ENCODE measurements around the gene RAB36.

Gene RAB36, protein sequence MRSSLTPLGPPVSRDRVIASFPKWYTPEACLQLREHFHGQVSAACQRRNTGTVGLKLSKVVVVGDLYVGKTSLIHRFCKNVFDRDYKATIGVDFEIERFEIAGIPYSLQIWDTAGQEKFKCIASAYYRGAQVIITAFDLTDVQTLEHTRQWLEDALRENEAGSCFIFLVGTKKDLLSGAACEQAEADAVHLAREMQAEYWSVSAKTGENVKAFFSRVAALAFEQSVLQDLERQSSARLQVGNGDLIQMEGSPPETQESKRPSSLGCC

DNA sequence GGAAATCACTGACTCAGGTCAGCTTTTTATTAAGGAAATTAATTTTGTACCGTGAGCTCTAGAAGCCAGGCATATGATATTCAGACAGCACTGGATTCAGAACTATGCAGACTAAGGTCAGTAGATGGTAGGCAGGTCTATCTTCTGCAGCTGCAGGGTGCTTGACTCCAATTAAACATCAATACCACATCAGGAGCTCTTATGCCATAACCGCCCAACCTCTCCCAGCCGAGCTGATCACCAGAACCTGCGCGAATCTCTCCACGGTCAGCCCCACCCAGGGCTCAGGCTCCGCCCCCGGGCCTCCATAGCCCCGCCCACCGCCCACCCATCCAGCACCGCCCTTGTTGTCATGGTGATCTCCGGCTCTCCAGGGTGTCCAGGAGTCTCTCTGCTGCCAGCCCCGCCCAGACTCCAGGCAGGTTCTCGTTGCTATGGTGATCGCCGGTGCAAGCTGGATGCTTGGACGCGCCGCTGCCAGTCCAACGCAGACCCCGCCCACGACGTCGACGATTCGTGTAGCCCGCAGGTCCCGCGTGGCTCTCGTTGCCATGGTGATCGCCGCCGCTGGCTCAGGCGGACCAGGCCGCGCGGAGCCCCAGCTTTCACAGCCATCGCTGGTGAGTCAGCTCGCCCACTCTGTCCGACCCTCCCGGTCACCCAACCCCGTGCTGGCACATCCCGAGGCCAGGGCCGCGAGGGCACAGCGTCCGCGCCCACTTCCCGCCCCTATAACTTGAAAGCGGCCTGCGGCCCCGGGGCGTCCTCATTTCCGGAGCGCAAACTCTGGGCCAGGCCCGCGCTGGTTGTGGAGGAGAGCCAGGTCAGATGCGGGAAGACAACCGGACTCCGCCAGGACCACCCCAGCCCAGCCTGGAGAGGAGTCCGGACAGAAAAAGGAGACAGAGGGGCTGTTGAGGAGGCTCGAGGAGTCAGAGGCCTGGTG lies at the start of gene RAB36:
Gene RAB36, plus strand, starts transcription at position 546 of the 946 bp plus-strand sequence. CDS start 1,140 bp downstream, outside the sequence.
- peak within 1 kb of the TSS; percentile 86 for H3K27ac Mint-ChIP-seq
- H3K9me3 Mint-ChIP-seq = no peaks in the 10 kb centered on the region
- peaks cover 12% of the 10 kb centered on the region for H3K36me3 Mint-ChIP-seq
- peaks cover 50% of the 10 kb centered on the region for H3K4me1 Mint-ChIP-seq
- H3K4me3 Mint-ChIP-seq = peak within 1 kb of the TSS; percentile 69
- peak; percentile 84 to 88 for DNase-seq (ENCODE audit: low spot score in 2 of 2)
- peak; percentile 75 for ATAC-seq

DNA sequence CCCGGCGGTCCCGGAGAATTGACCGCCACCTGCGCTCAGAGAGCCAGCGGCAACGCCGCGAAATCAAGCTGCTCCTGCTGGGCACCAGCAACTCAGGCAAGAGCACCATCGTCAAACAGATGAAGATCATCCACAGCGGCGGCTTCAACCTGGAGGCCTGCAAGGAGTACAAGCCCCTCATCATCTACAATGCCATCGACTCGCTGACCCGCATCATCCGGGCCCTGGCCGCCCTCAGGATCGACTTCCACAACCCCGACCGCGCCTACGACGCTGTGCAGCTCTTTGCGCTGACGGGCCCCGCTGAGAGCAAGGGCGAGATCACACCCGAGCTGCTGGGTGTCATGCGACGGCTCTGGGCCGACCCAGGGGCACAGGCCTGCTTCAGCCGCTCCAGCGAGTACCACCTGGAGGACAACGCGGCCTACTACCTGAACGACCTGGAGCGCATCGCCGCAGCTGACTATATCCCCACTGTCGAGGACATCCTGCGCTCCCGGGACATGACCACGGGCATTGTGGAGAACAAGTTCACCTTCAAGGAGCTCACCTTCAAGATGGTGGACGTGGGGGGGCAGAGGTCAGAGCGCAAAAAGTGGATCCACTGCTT lies 49.4 kb upstream of the RAB36 start:
- ATAC-seq (no peak), DNase-seq (ENCODE audit: low spot score in 2 of 2) (no peak)
- no peak overlapping the region for H3K27ac Mint-ChIP-seq
- H3K4me3 Mint-ChIP-seq = no peak overlapping the region
- no peaks in the 10 kb centered on the region for H3K4me1 Mint-ChIP-seq
- no peaks in the 10 kb centered on the region for H3K36me3 Mint-ChIP-seq
- H3K9me3 Mint-ChIP-seq = no peaks in the 10 kb centered on the region

GRCh38 chr22:23097412-23098229 lies 47.7 kb upstream of the RAB36 start:
- DNase-seq (ENCODE audit: low spot score in 2 of 2) = no peak
- H3K27ac Mint-ChIP-seq = no peak overlapping the region
- no peak overlapping the region for H3K4me3 Mint-ChIP-seq
- no peaks in the 10 kb centered on the region for H3K4me1 Mint-ChIP-seq
- no peaks in the 10 kb centered on the region for H3K9me3 Mint-ChIP-seq
- no peak for ATAC-seq
- H3K36me3 Mint-ChIP-seq = no peaks in the 10 kb centered on the region

- no peaks in the 10 kb centered on the region for H3K36me3 Mint-ChIP-seq
- no peak overlapping the region for H3K4me3 Mint-ChIP-seq
- ATAC-seq (no peak), DNase-seq (ENCODE audit: low spot score in 2 of 2) (no peak)
- no peaks in the 10 kb centered on the region for H3K4me1 Mint-ChIP-seq
- no peaks in the 10 kb centered on the region for H3K9me3 Mint-ChIP-seq
- no peak overlapping the region for H3K27ac Mint-ChIP-seq
Measured at GRCh38 chr22:23098230-23098705, 47.0 kb upstream of the RAB36 start.

- Mint-ChIP-seq H3K4me3 (no peak overlapping the region), H3K9me3 (no peaks in the 10 kb centered on the region), H3K27ac (no peak overlapping the region), H3K36me3 (no peaks in the 10 kb centered on the region), H3K4me1 (no peaks in the 10 kb centered on the region)
- DNase-seq (ENCODE audit: low spot score in 2 of 2) (no peak), ATAC-seq (no peak)
Measured at GRCh38 chr22:23098718-23099530, 46.4 kb upstream of the RAB36 start.

- no peaks in the 10 kb centered on the region for H3K36me3 Mint-ChIP-seq
- no peak overlapping the region for H3K4me3 Mint-ChIP-seq
- no peak overlapping the region for H3K27ac Mint-ChIP-seq
- no peaks in the 10 kb centered on the region for H3K4me1 Mint-ChIP-seq
- no peaks in the 10 kb centered on the region for H3K9me3 Mint-ChIP-seq
- no peak for ATAC-seq
- DNase-seq (ENCODE audit: low spot score in 2 of 2) = no peak
Measured at GRCh38 chr22:23099531-23099804, 45.8 kb upstream of the RAB36 start.

DNA sequence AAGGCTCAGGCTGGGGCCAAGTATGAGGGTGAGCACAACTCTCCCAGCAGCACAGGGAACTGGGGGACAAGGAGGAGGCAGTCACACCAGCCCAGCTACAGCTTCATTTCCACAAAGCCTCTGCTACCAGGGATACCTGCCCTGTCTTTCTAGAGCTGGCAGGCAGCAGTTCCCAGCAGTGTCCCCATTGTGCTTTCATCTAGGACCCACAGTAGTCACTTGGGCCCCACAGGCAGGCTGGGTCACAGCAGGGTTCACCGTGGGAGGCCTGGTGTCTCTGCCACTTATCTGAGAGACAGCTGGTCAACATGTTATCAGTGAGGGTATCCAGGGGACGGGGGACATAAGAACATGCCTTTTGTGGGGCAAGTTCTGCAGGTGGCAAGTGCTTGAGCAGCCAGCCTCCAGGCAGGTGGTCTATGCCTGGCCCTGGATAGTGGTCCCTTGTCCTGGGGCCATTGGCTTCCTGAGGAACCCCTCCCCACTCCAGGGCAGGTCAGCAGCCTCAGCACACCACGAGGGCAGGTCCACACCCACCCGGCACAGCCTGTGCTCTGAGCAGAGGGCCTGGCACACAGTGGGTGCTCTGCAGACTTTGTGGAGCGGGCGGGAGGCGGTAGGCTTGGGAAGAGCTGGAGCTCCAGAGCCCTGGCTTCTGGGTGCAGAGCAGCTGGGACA lies 45.0 kb upstream of the RAB36 start:
- Mint-ChIP-seq H3K27ac (no peak overlapping the region), H3K4me1 (no peaks in the 10 kb centered on the region), H3K9me3 (no peaks in the 10 kb centered on the region), H3K4me3 (no peak overlapping the region), H3K36me3 (no peaks in the 10 kb centered on the region)
- ATAC-seq = no peak
- no peak for DNase-seq (ENCODE audit: low spot score in 2 of 2)

GRCh38 chr22:23101524-23101923 lies 43.8 kb upstream of the RAB36 start:
- ATAC-seq = no peak
- peak overlapping the region; percentile 34 for H3K27ac Mint-ChIP-seq
- no peaks in the 10 kb centered on the region for H3K36me3 Mint-ChIP-seq
- H3K4me1 Mint-ChIP-seq = no peaks in the 10 kb centered on the region
- H3K9me3 Mint-ChIP-seq = no peaks in the 10 kb centered on the region
- no peak for DNase-seq (ENCODE audit: low spot score in 2 of 2)
- no peak overlapping the region for H3K4me3 Mint-ChIP-seq

- Mint-ChIP-seq H3K4me1 (no peaks in the 10 kb centered on the region), H3K9me3 (no peaks in the 10 kb centered on the region), H3K4me3 (no peak overlapping the region), H3K36me3 (no peaks in the 10 kb centered on the region), H3K27ac (peak overlapping the region; percentile 69)
- ATAC-seq = no peak
- no peak for DNase-seq (ENCODE audit: low spot score in 2 of 2)
Measured at GRCh38 chr22:23102002-23102655, 43.1 kb upstream of the RAB36 start.

- Mint-ChIP-seq H3K4me1 (no peaks in the 10 kb centered on the region), H3K36me3 (no peaks in the 10 kb centered on the region), H3K4me3 (no peak overlapping the region), H3K9me3 (no peaks in the 10 kb centered on the region), H3K27ac (peak overlapping the region; percentile 69)
- no peak for DNase-seq (ENCODE audit: low spot score in 2 of 2)
- no peak for ATAC-seq
Measured at GRCh38 chr22:23102776-23103175, 42.5 kb upstream of the RAB36 start.

- DNase-seq (ENCODE audit: low spot score in 2 of 2) = no peak
- Mint-ChIP-seq H3K27ac (peak overlapping the region; percentile 69), H3K9me3 (no peaks in the 10 kb centered on the region), H3K4me1 (no peaks in the 10 kb centered on the region), H3K4me3 (no peak overlapping the region), H3K36me3 (no peaks in the 10 kb centered on the region)
- no peak for ATAC-seq
Measured at GRCh38 chr22:23103199-23103954, 41.9 kb upstream of the RAB36 start.

- ATAC-seq (no peak), DNase-seq (ENCODE audit: low spot score in 2 of 2) (no peak)
- H3K4me1 Mint-ChIP-seq = no peaks in the 10 kb centered on the region
- H3K27ac Mint-ChIP-seq = no peak overlapping the region
- H3K36me3 Mint-ChIP-seq = no peaks in the 10 kb centered on the region
- H3K9me3 Mint-ChIP-seq = no peaks in the 10 kb centered on the region
- no peak overlapping the region for H3K4me3 Mint-ChIP-seq
Measured at GRCh38 chr22:23104187-23104971, 40.9 kb upstream of the RAB36 start.
